ENCODE data around the gene EFS. TPM values are rescaled to one million over a fixed set of nuclear protein-coding genes. Genes with fewer than 3 reads are reported as not detected.

EFS gene
- total and polyA plus RNA-seq, 9 donors: 10.8 to 44.2 (median 29.2) TPM

DNA sequence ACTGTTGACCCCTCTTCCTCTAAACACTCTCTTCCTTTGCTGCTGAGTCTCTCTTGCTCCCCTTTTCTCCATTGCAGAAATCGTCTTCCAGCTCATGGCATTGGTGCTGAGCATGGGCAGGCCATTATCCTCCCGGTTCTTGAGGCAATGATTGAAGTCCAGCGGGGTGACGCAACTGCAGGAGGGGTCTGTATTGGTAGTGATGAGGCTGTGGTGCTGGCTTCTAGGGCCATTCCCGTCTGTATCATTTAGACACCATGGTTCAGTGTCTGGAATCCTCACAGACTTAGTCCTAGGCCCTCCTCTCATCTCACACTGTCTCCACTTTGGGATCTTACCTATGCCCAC lies 11.6 kb downstream of the EFS start:
- no peaks in the 10 kb centered on the region for H3K27me3 ChIP-seq

DNA sequence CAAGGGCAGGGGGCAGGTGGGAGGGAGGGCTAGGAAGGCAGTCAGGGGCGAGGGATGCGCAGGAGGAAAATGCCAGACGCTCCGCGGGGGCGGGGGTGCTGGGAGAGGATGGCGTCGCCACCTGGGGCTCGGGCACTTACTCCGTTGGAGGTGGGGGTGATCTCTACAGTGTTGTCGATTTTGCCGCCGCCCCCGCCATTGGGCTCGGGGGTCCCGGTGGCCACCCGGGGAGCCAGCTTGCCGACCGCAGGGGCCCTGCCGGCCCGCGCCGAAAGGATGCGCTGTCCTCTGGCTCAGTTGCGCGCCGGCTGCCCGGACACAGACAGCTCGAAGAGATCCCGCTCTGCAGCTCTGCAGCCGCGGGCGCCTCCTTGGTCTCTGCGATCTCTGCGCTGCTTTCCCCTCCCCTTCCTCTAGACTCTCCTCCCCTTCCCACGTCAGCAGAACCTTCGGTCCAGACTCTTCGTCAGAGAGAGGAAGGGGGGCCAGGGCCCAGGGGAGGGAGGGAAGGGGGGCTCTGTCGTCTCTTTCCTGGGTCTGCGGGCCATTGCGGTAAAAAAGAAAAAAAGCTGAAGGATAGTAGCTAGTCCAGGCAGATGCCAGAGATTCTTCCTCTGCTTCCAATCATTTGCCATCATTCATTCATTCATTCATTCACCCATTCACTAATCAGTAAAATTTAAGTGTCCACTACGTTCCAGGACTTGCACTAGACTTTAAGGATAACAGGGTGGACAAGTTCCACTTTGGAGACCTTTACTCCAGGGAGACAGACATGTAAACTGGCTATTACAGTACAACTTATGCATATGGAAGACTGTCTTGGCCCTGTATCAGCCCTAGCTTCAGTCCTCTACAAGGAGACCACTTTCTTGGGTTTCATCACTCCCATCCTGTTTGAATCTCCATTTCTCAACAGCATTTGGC lies 12.2 kb downstream of the EFS start, which contains the start of gene SLC22A17:
Gene SLC22A17, minus strand, starts transcription at position 382 of the 927 bp plus-strand sequence.
- peak; percentile 84 to 90 (median 89) for DNase-seq
- intact Hi-C loops (cut with DNase I): no loop called here
- WGBS, 3 donors: 0 to 1% (median 1%) methylated on average over 38 to 42 of the region's 42 CpGs
- Histone ChIP-seq H3K36me3 (no peaks in the 10 kb centered on the region), H3K4me1 (ENCODE audit: insufficient read depth) (peaks cover 4% of the 10 kb centered on the region), H3K9me3 (no peaks in the 10 kb centered on the region), H3K27ac (peak within 1 kb of the TSS in 1 of 2 donors; percentile 58), H3K4me3 (peak within 1 kb of the TSS; percentile 69), H3K27me3 (no peaks in the 10 kb centered on the region)
- TF ChIP-seq CTCF (IDR thresholded peaks at IDR 0.05) (no peak), POLR2A (IDR thresholded peaks at IDR 0.05) (peak; percentile 75), EP300 (IDR thresholded peaks at IDR 0.05) (no peak)

More for the DNA sequence above, 11.6 kb downstream of the EFS start:
- H3K4me3 ChIP-seq: no peak overlapping the region
- intact Hi-C loops (cut with DNase I): no loop called here
- peaks cover 4% of the 10 kb centered on the region for H3K4me1 ChIP-seq (ENCODE audit: insufficient read depth)
- 56 to 71% (median 70%) methylated on average over 5 of the region's 5 CpGs for WGBS, 3 donors
- no peaks in the 10 kb centered on the region for H3K9me3 ChIP-seq
- no peak overlapping the region for H3K27ac ChIP-seq
- TF ChIP-seq CTCF (IDR thresholded peaks at IDR 0.05) (no peak), POLR2A (IDR thresholded peaks at IDR 0.05) (no peak), EP300 (IDR thresholded peaks at IDR 0.05) (no peak)
- DNase-seq: no peak
- H3K36me3 ChIP-seq: no peaks in the 10 kb centered on the region

DNA sequence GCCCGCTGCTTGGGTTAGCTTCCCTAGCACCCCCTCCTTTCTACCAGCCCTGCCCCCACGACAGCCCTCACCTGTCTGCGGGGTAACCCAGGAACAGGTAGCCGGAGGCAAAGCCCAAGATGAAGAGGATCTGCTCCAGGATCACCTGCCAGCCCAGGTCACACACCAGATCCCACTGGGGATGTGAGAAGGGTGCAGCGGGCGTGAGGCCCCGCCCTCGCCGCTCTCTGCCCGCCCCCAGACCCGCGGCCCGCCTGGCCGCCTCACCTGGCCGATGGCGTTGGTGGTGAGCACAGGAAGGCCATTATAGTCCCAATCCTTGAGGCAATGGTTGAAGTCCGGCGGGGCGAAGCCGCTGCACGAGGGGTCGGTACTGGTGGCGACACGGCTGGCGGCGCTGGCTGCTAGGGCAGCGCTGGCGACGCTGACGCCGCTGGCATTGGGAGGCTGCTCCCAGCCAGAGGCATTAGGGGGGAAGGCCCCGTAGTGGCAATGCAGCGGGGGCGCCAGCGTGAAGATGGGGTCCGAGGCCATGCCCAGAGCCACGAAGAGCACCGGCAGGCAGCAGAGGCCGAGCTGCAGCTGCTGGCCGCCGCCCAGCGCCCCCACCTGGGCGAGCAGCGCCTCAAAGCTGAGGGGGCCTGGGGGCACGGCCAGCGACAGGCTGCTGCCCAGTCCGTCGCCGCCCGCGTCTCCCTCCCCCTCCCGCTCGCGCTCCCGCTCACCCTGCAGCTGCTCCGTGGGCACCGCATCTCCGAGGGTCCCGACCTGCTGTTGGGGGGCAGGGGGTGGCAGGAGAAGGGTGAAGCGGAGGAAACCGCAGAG lies 13.1 kb downstream of the EFS start:
- Histone ChIP-seq H3K4me3 (peak overlapping the region; percentile 69), H3K27ac (no peak overlapping the region), H3K27me3 (no peaks in the 10 kb centered on the region), H3K9me3 (no peaks in the 10 kb centered on the region), H3K36me3 (no peaks in the 10 kb centered on the region), H3K4me1 (ENCODE audit: insufficient read depth) (peaks cover 4% of the 10 kb centered on the region)
- TF ChIP-seq POLR2A (IDR thresholded peaks at IDR 0.05) (no peak), EP300 (IDR thresholded peaks at IDR 0.05) (no peak), CTCF (IDR thresholded peaks at IDR 0.05) (no peak)
- DNase-seq: peak in 3 of 5 donors; percentile 44 to 51 (median 47)
- intact Hi-C loops (cut with DNase I): no loop called here
- 10 to 14% (median 11%) methylated on average over 39 to 61 of the region's 61 CpGs for WGBS, 3 donors

GRCh38 chr14:23349156-23349845 lies 15.7 kb downstream of the EFS start:
- H3K27ac ChIP-seq: no peak overlapping the region
- no peak for TF ChIP-seq EP300 (IDR thresholded peaks at IDR 0.05)
- TF ChIP-seq POLR2A (IDR thresholded peaks at IDR 0.05): no peak
- TF ChIP-seq CTCF (IDR thresholded peaks at IDR 0.05): no peak
- H3K36me3 ChIP-seq: no peaks in the 10 kb centered on the region
- 78 to 82% (median 80%) methylated on average over 8 of the region's 8 CpGs for WGBS, 3 donors
- H3K4me3 ChIP-seq: no peak overlapping the region
- H3K4me1 ChIP-seq (ENCODE audit: insufficient read depth): peaks cover 4% of the 10 kb centered on the region
- DNase-seq: no peak
- no peaks in the 10 kb centered on the region for H3K27me3 ChIP-seq
- no peaks in the 10 kb centered on the region for H3K9me3 ChIP-seq
- intact Hi-C loops (cut with DNase I): no loop called here

Measured in ovary (tissue), 9 donors.